Progenitor cell of endocrine pancreas (in vitro differentiated cells): ENCODE results near the gene ERCC3. TPM values are rescaled to one million over a fixed set of nuclear protein-coding genes. Genes with fewer than 3 reads are reported as not detected.

ENCODE experiments used
- DNase-seq: peaks from one replicate; pipeline ENCODE4 v3.0.0; 2021; ENCODE audit warnings: low spot score; ENCODE audit not compliant: unreplicated experiment
- H3K27ac Mint-ChIP-seq: 2 replicates; pipeline ENCODE4 v1.8.0; 2021; ENCODE audit warnings: mild to moderate bottlenecking, moderate library complexity, mixed read lengths
- H3K27me3 Mint-ChIP-seq: 2 replicates; pipeline ENCODE4 v1.8.0; 2021; ENCODE audit warnings: mixed read lengths
- H3K36me3 Mint-ChIP-seq: 2 replicates; pipeline ENCODE4 v1.8.0; 2022; ENCODE audit warnings: mixed read lengths; ENCODE audit not compliant: insufficient read depth
- H3K4me1 Mint-ChIP-seq: 2 replicates; pipeline ENCODE4 v1.8.0; 2021; ENCODE audit warnings: low read depth, mixed read lengths
- H3K4me3 Mint-ChIP-seq: 2 replicates; pipeline ENCODE4 v1.8.0; 2021; ENCODE audit warnings: low read depth, mild to moderate bottlenecking, moderate library complexity, mixed read lengths
- H3K9me3 Mint-ChIP-seq: 2 replicates; pipeline ENCODE4 v1.8.0; 2021; ENCODE audit warnings: low read depth, mixed read lengths
- total RNA-seq: library from RNA; stranded (reverse); gene quantifications from 2 replicates; pipeline ENCODE4 v1.2.1, GENCODE V29; 2021
- TF ChIP-seq, protein P1 (sequence below): fragments of 200-600 bp; sonication (generic); IDR thresholded peaks from one replicate; pipeline ENCODE4 v1.5.0; 2021; ENCODE audit warnings: antibody characterized with exemption, mild to moderate bottlenecking; ENCODE audit not compliant: unreplicated experiment

ERCC3 gene
- total RNA-seq, 1 donor from 2014 or later, result 65.8 TPM

DNA sequence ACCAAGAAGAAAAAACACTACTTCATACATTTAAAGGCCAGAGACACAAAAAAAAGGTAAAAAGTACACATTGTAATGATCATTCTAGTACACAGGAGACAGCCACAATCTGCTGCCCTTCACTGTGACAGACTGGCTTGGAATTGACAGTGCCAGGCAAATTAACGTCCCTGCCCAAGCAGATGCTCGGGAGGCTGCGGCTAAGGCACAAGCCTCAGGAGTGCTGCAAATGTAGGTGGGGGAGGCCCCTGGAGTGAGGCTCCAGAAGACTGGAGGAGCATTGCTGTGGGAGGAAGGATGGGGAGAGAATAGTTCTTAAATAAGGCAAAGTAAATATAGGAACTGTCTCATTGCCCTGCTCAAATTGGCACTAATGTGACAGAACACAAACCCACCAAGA lies 18.6 kb downstream of the ERCC3 start:
- H3K4me3 Mint-ChIP-seq, result no peak overlapping the region
- TF ChIP-seq, protein P1, sequence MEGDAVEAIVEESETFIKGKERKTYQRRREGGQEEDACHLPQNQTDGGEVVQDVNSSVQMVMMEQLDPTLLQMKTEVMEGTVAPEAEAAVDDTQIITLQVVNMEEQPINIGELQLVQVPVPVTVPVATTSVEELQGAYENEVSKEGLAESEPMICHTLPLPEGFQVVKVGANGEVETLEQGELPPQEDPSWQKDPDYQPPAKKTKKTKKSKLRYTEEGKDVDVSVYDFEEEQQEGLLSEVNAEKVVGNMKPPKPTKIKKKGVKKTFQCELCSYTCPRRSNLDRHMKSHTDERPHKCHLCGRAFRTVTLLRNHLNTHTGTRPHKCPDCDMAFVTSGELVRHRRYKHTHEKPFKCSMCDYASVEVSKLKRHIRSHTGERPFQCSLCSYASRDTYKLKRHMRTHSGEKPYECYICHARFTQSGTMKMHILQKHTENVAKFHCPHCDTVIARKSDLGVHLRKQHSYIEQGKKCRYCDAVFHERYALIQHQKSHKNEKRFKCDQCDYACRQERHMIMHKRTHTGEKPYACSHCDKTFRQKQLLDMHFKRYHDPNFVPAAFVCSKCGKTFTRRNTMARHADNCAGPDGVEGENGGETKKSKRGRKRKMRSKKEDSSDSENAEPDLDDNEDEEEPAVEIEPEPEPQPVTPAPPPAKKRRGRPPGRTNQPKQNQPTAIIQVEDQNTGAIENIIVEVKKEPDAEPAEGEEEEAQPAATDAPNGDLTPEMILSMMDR, result no peak
- H3K36me3 Mint-ChIP-seq, result peaks cover 36% of the 10 kb centered on the region
- no peak overlapping the region for H3K27ac Mint-ChIP-seq
- no peaks in the 10 kb centered on the region for H3K9me3 Mint-ChIP-seq
- no peak for DNase-seq
- H3K27me3 Mint-ChIP-seq, result no peaks in the 10 kb centered on the region
- H3K4me1 Mint-ChIP-seq, result no peaks in the 10 kb centered on the region

DNA sequence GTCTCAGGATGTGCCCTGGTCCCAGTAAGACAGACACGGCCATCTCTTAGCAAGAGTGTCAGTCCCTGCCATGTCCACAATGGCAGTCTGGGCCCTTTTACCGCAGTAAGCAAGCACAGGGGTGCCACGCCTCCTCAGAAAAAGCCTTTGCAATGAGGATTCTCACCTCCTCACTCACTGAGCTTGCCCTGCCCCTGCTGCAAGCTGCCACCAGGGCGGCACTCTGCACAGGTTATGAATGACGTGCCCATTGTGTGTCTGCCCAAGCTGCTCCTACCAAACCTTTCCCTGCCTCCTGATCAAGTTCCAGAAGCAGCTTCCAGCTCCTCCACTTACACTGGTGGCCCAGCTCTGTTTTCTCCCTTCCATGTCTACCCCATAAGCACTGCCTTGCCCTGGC lies 23.3 kb downstream of the ERCC3 start:
- no peak for DNase-seq
- Mint-ChIP-seq H3K4me1 (no peaks in the 10 kb centered on the region), H3K27ac (no peak overlapping the region), H3K4me3 (no peak overlapping the region), H3K27me3 (no peaks in the 10 kb centered on the region), H3K9me3 (no peaks in the 10 kb centered on the region), H3K36me3 (peaks cover 48% of the 10 kb centered on the region)
- TF ChIP-seq, protein P1, result no peak

- no peak for DNase-seq
- no peak overlapping the region for H3K4me3 Mint-ChIP-seq
- no peaks in the 10 kb centered on the region for H3K27me3 Mint-ChIP-seq
- TF ChIP-seq, protein P1, result no peak
- H3K4me1 Mint-ChIP-seq, result no peaks in the 10 kb centered on the region
- no peak overlapping the region for H3K27ac Mint-ChIP-seq
- peaks cover 46% of the 10 kb centered on the region for H3K36me3 Mint-ChIP-seq
- H3K9me3 Mint-ChIP-seq, result no peaks in the 10 kb centered on the region
Measured at GRCh38 chr2:127261804-127262406, 32.0 kb downstream of the ERCC3 start.

GRCh38 chr2:127259355-127259754 lies 34.6 kb downstream of the ERCC3 start:
- no peak overlapping the region for H3K4me3 Mint-ChIP-seq
- TF ChIP-seq, protein P1, result no peak
- H3K36me3 Mint-ChIP-seq, result peaks cover 44% of the 10 kb centered on the region
- no peak overlapping the region for H3K27ac Mint-ChIP-seq
- H3K9me3 Mint-ChIP-seq, result no peaks in the 10 kb centered on the region
- DNase-seq, result no peak
- H3K27me3 Mint-ChIP-seq, result no peaks in the 10 kb centered on the region
- H3K4me1 Mint-ChIP-seq, result peaks cover 12% of the 10 kb centered on the region

DNA sequence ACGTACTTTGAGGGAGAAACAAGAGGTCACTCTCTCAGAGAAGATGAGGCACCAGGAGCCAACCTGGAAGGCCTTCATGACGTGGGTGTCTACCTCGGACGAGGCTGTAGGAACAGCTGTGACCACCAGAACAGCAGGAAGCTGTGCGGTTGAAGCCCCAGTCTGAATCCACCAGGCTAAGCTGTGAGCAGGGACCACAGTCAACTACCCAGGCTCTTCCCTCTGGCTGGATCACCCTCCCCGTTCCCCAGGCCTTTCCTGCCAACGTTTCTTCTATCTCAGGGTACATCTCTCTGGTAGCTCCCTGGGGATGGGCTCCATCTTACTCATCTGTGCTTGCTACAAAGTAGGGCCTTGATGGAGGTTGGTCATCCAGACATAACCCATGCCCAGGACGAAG lies 37.1 kb downstream of the ERCC3 start:
- Mint-ChIP-seq H3K4me1 (peaks cover 13% of the 10 kb centered on the region), H3K4me3 (no peak overlapping the region), H3K27ac (peak overlapping the region; percentile 67), H3K27me3 (no peaks in the 10 kb centered on the region), H3K9me3 (no peaks in the 10 kb centered on the region), H3K36me3 (peaks cover 32% of the 10 kb centered on the region)
- TF ChIP-seq, protein P1, result no peak
- no peak for DNase-seq
